ENCODE measurements around the gene SUPT6H.
A peak's percentile ranks its signal among the peaks of the same experiment; 100 is the strongest.
"Not testable (repeated sequence)": the region's sequence is repeated elsewhere in the genome, so short reads cannot be mapped to it uniquely, and the experiment has no call there.

SUPT6H gene

GRCh38 chr17:28735913-28736769 lies 74.1 kb downstream of the SUPT6H start:
- not testable (repeated sequence) for DNase-seq

GRCh38 chr17:28737316-28737715 lies 75.3 kb downstream of the SUPT6H start:
- no peak for DNase-seq

GRCh38 chr17:28737770-28738679 lies 76.0 kb downstream of the SUPT6H start:
- DNase-seq = no peak

- DNase-seq = no peak
Observed at GRCh38 chr17:28738680-28739384, 76.8 kb downstream of the SUPT6H start.

GRCh38 chr17:28740406-28741357 lies 78.7 kb downstream of the SUPT6H start:
- DNase-seq = no peak

- no peak for DNase-seq
Observed at GRCh38 chr17:28741358-28742349, 79.6 kb downstream of the SUPT6H start.

GRCh38 chr17:28743243-28744103 lies 81.5 kb downstream of the SUPT6H start, which contains the start of gene TRAF4:
Gene TRAF4 (plus strand): TSS chr17:28744011. CDS start chr17:28744113, 102 bp downstream.
- peak; percentile 97 for DNase-seq

- peak; percentile 71 for DNase-seq
Observed at GRCh38 chr17:28744104-28744971, 82.3 kb downstream of the SUPT6H start.

GRCh38 chr17:28744972-28745785 lies 83.2 kb downstream of the SUPT6H start:
- peak; percentile 76 for DNase-seq

- DNase-seq = peak; percentile 72
Observed at GRCh38 chr17:28745786-28746411, 83.9 kb downstream of the SUPT6H start.

GRCh38 chr17:28746611-28747050 lies 84.6 kb downstream of the SUPT6H start:
- DNase-seq = peak; percentile 54

- DNase-seq = no peak
Observed at GRCh38 chr17:28747051-28747691, 85.2 kb downstream of the SUPT6H start.

- no peak for DNase-seq
Observed at GRCh38 chr17:28747801-28748750, 86.1 kb downstream of the SUPT6H start.

- DNase-seq = no peak
Observed at GRCh38 chr17:28748852-28749515, 87.0 kb downstream of the SUPT6H start.
